ENCODE measurements around the gene GRIN2C.
"Not testable (repeated sequence)": the region's sequence is repeated elsewhere in the genome, so short reads cannot be mapped to it uniquely, and the experiment has no call there.

GRIN2C gene

DNA sequence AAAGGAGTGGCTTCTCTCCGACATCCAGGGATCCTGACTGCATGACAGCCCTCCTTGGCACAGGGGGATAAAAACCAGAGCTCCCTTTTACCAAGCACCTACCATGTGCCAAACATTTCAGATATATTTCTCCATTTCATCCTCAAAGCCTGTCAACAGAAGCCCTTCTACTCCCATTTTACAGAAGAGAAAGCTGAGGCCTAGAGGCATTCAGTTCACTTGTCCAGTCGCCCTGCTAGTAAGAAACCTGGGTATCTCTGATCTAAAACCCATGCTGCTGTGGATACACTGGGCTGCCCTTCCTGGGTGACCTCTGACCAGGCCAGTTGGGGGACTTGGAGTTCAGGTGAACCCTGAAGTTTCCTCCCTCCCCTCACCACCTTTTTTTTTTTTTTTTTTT lies 19.0 kb upstream of the GRIN2C start:
- no peak for DNase-seq

- peak; percentile 23 for DNase-seq
Measured at GRCh38 chr17:74877592-74878548, 18.2 kb upstream of the GRIN2C start.

- DNase-seq = no peak
Measured at GRCh38 chr17:74875977-74876593, 16.4 kb upstream of the GRIN2C start.

GRCh38 chr17:74875155-74875976 lies 15.7 kb upstream of the GRIN2C start:
- DNase-seq = no peak

DNA sequence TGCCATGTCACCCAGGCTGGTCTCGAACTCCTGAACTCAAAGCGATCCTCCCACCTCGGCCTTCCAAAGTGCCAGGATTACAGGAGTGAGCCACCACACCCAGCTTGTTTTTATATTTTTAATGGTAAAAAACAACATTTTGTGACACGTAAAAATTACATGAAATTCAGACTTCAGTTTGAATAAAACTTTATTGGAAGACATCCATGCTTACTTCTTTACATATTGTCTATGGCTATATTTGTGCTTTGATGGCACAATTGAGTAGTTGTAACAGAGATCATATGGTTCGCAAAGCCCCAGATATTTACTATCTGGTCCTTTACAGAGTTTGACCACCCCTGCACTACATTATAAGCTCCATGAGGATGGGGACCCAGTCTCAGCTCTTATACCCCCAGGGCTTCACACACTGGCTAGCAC lies 14.9 kb upstream of the GRIN2C start:
- no peak for DNase-seq

DNA sequence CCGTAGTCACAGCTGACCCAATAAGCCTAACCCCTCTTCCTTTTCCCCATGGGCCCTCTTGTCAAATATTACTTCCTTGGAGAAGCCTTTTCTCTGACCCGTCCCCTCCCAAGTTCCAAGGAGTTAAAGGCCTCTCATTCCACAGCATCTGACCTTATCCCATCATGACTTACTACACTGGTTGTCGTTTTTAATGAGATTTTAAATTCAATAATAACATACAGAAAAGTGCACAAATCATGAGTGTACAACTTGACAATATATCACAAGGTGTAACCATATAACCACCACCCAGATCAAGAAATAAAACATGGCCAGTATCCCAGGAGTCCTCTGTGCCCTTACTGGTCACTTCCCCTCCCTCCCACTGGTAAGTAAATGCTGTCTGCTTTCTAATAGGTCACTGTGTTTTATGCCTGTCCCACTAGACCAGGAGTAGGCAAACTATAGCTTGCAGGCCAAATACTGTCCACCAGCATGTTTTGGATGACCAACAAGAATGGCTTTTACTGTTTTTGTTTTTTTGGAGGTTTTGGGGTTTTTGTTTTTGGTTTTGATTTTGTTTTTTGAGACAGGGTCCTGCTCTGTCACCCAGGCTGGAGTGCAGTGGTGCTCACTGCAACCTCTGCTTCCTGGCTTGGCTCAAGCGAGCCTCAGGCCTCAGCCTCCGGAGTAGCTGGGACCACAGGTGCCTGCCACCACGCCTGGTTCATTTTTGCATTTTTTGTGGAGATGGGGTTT lies 14.4 kb upstream of the GRIN2C start:
- peak; percentile 23 for DNase-seq

GRCh38 chr17:74873037-74873873 lies 13.6 kb upstream of the GRIN2C start:
- DNase-seq = peak; percentile 100

DNA sequence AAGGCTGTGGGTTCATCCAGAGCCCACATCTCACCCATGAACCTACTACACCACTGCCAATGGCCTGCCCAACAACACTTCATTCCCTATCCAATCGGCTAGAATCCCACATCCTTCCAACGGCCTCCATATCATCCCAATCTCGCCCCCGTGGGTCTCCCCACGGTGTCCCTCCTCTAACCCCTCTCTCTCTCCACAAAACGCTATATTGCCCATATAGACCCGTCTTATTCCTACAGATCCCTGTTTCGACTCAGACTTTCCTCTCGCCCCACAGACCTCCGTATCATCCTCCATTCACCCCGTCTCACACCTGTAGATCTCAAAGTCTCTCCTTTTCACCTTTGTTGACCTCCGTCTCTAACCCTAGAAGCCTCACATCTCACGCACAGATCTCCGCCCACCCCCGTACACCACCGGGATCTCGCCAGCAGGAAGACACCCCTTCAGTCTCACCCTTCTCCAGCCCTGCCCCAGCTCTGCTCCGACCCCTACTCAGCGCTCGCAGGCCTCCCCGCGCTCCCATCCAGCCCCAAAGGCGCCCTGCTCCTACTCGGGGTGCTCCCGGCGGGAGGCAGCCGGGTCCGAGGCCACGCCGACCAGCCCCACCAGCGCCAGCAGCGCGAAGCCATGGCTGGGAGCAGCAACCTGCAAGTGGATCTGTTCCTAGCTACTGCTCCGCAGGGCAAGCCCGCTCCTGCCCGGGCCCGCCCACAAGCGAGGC lies 12.8 kb upstream of the GRIN2C start, which contains the start of gene FDXR:
Gene FDXR, minus strand, starts transcription at position 682 of the 724 bp plus-strand sequence. Its CDS starts 50 bp downstream, at position 632.
- DNase-seq = no peak

DNA sequence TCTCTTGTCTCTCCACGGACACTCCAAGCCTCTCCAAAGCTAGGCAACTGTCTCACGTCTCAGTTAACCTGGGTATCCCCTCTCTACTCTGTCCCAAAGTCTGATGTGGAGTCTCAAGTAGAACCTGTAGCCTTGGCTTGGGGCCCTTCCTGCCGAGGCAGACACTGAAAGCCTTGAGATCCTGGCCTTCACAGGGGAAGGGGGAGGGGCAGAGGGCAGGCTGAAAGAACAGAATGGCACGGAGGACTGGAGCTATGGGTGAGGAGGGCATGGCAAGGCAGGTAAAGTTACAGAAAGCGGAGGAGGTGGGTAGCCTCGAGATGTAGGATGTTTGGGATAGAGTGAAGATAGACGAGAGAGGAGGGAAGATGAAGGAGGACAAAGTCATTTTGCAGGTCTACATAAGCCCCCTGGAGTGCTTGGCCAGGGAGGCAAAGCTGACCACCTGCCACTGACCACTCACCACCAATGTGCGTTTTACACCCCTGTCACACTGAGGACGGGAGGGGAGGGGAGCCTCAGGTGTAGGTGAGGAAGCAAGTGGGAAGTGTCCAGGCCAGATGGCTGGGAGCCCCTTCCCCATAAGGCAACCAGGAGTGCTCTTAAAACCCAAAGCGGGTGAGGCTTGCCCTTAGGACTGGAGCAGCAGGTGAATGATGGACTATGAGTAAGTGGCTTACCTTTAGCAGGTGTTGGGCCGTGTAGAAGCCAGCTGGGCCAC lies 11.8 kb upstream of the GRIN2C start:
- no peak for DNase-seq

DNA sequence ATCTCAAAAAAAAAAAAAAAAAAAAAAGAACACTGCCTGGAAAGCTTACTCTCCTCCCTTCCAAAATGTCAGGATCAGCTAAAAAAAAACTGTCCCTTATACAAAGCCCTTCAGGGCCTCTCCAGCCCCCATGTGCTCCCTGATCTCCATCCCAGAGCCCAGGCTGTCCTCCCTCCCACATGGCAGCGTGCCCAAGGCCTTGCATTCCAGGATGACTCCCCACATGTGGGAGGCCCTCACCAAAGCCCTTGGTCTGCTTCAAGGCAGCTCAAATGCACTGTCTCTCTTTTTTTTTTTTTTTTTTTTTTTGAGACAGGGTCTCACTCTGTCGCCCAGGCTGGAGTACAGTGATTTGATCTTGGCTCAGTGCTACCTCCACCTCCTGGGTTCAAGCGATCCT lies 10.8 kb upstream of the GRIN2C start:
- DNase-seq = peak; percentile 70

- DNase-seq = not testable (repeated sequence)
Measured at GRCh38 chr17:74870028-74870427, 10.3 kb upstream of the GRIN2C start.

DNA sequence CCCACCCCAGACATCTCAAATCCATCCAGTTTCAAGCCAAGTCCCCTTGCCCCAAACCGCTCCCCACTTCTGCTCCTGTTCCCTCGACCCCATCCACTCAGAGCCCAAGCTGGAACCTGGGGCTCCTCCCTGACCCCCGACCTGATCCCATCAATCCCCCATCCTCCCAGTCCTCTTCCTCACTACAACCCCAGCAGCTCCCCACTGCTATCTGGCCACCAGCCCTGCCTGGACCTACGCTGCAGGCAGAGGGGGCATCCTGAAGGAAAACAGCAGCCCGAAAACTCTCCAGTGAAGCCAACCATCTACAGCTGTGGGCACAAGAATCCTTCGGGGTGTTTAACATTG lies 9.2 kb upstream of the GRIN2C start:
- DNase-seq = no peak

DNA sequence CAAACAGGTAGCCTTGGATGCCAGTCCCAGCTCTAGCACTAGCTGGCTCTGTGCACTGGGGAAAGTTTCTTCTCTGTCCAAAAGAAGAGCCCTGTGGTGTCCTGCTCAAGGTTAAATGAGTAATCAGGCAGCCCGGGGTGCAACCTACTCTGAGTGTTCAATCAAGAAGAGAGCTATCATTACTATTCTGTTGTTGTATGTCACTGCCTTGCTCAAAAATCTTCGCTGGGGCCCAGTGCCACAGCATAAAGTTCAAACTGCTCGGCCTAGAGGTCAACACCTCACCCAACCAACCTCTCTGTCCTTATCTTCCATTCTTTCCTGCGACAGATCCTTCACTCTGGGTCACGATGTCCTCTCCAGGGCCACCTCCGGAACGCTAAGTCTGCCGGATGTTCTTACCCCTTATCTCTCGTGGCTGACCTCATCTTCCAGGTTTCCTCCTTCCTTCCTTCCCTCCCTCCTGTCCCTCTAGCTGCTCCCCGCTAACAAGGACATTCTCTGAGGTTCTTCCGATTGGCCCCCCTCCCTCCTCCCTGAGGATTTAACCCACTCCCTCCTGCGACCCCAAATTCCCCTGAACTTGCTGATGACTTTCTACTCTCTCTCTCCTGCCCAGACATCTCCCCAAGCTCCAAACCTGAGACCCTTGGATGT lies 8.7 kb upstream of the GRIN2C start:
- DNase-seq = no peak

DNA sequence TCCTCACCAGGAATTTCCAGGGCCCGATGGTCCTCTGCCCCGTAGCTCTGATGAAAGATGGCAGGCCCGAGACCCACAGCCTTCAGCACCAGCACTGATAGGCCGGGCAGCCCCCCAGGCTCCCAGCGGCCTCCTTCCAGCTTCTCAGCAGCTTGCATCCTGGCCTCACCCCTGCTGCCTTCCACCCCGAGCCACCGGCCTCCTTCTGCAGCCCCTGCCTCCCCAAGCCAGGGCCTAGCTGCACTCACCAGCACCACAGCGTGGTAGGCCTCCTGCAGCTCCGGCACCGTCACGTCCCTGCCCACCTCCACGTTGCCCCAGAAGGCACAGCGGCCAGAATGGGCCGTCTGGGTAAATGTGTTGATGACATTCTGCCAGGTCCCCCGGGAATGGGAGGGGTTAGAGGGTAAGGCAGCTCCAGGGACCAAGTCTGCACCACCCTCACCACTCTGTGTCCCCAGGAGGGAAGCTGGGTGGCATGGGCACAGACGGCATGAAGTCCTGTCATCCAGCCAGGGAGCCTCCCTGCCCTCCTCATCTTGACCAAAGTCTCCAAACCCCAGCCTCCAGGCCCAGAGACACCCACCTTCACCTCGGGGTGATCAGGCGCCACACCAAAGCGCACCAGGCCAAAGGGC lies 6.6 kb upstream of the GRIN2C start:
- DNase-seq = no peak

DNA sequence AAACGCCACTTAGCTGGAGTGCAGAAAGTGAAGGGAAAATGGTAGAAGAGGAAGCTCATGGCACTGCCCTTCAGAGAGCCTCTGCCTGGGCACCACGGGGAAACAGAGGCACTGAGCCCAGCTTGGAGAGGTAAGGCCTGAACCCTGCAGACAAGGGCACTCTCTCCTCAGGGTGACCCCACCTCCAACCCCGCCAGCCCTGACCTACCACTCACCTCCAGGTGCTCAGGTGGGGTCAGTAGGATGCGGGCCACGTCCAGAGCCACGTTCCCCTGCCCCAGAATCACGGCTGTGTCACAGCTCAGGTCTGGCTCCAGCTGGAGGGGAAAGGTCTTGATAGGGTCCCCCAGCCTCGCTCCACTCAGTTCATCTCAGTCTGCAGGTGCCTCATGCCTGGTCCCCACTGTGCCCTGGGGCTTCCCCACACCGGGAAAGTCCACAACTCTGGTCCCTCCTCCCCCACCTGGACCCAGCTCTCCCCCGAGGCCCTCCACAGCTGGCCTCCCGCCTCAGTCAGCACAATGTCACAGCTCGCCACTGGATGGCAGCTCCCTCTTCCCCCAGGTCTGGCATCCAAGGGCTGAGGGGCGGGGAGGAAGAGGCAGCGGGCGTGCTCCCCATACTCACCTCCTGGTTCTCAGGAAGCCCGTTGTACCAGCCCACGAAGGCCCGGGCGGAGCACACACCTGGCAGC lies 6.0 kb upstream of the GRIN2C start:
- no peak for DNase-seq

- DNase-seq = peak; percentile 44
Measured at GRCh38 chr17:74864866-74865395, 5.2 kb upstream of the GRIN2C start.

GRCh38 chr17:74864297-74864865 lies 4.7 kb upstream of the GRIN2C start:
- DNase-seq = no peak

Measured in HCEC 1CT (cell line).